GM21526 (cell line): Measurements from ENCODE around the gene ESR1.

Source experiments
- ATAC-seq: cut with Tn5 transposase; IDR thresholded peaks from one replicate; pipeline ENCODE4 v1.9.1; 2021; ENCODE audit warnings: moderate library complexity; ENCODE audit not compliant: unreplicated experiment, low FRiP score

ESR1 gene

DNA sequence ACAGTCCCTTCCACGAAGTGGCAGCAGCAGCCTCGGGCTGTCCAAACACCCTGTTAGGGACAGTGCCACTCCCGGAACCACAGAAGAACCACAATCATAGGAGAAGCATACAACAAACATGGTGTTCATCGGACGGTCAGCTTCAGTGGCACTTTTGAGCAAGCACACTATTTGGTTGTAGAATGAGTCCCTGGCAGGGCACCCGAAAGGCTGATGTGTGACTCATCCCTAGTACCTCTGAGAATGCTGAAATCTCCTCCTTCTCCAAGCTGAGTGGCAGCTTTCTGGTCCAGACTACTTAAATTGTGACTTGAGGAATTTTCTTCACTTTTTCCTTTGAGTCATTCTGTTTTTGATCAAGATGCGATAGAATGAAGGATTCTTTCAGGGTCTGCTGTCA is 282.5 kb downstream of the ESR1 start:
- no peak for ATAC-seq

GRCh38 chr6:152091201-152091600 is 283.7 kb downstream of the ESR1 start:
- no peak for ATAC-seq

DNA sequence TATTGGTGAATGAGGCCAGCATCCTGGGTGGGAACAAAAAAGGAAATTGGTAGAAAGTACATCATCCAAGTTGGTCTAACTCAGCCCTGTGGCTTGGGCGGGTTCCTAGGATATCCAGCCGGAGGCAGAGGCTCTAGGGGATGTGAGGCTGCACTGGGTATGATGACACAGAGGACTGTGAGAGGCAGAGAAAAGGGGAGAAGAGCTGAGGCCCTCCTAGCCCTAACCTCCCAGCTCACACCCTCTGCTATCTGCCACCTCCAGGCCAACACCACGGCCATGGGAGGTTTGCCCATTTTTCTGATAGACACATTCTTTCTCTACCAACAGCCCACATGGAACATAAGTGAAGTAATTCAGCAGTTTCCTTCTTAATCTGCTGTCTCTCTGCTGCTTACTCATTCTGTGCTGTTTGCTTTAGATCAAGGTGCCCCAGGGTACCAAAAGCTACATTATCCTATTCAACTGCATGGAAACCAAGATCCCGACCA is 284.4 kb downstream of the ESR1 start:
- ATAC-seq: no peak

DNA sequence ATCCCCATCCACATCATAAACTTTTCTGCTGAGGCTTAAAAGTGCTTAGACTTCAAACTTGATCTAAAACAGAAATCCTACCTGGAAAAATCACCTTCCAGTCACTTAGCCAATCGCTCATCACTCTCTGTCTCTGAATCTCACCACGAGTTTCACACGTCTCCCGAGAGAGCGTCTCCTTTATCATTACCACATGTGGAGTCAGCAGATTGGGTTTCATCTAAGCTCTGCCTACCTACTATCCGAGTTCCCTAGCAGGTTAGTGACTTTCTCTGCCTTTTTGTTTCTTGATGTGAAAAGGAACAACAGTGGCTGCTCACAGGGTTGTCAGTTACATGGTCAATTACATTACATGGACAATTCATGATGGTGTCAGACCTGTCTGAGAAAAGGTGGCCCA is 286.2 kb downstream of the ESR1 start:
- no peak for ATAC-seq

GRCh38 chr6:152094276-152094675 is 286.8 kb downstream of the ESR1 start:
- no peak for ATAC-seq

- no peak for ATAC-seq
These were observed 287.6 kb downstream of the ESR1 start for GRCh38 chr6:152094992-152095592.

DNA sequence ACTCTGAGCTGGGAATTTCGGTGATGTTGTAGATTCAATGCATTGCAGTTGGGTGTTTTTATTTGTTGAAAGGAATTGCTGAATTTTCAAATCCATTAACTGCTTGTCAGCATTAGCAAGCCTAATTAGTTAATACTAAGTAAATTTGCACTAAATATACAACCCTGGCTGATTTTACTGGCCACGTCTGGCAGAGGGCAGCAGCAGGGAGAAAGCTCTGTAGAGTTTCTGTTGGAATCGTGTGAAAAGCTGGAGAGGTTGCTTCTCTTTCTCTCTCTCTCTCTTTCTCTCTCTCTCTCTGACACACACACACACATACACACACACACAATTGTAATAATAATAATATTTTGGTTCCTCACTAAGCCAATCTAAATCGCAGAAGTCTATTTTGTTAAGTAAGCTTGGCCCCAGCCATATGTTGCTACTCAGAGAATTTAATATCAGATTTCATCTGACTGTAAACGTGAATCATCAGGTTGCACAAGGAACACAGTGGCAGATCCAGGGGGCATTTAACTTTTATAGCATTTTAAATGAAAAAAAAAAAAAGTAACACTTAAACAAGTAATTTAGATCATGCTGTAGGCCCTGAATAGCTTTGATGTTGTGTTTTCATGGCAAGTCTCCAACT is 289.5 kb downstream of the ESR1 start:
- ATAC-seq: no peak

GRCh38 chr6:152098683-152099082 is 291.2 kb downstream of the ESR1 start:
- ATAC-seq: no peak

DNA sequence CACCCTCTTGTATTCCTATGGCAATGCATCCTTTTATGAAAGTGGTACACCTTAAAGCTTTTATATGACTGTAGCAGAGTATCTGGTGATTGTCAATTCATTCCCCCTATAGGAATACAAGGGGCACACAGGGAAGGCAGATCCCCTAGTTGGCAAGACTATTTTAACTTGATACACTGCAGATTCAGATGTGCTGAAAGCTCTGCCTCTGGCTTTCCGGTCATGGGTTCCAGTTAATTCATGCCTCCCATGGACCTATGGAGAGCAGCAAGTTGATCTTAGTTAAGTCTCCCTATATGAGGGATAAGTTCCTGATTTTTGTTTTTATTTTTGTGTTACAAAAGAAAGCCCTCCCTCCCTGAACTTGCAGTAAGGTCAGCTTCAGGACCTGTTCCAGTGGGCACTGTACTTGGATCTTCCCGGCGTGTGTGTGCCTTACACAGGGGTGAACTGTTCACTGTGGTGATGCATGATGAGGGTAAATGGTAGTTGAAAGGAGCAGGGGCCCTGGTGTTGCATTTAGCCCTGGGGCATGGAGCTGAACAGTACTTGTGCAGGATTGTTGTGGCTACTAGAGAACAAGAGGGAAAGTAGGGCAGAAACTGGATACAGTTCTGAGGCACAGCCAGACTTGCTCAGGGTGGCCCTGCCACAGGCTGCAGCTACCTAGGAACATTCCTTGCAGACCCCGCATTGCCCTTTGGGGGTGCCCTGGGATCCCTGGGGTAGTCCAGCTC is 292.1 kb downstream of the ESR1 start:
- no peak for ATAC-seq

DNA sequence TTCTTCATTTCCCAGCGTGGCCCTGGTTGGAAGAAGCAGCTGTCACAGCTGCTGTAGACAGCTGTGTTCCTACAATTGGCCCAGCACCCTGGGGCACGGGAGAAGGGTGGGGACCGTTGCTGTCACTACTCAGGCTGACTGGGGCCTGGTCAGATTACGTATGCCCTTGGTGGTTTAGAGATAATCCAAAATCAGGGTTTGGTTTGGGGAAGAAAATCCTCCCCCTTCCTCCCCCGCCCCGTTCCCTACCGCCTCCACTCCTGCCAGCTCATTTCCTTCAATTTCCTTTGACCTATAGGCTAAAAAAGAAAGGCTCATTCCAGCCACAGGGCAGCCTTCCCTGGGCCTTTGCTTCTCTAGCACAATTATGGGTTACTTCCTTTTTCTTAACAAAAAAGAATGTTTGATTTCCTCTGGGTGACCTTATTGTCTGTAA is 292.7 kb downstream of the ESR1 start:
- no peak for ATAC-seq

DNA sequence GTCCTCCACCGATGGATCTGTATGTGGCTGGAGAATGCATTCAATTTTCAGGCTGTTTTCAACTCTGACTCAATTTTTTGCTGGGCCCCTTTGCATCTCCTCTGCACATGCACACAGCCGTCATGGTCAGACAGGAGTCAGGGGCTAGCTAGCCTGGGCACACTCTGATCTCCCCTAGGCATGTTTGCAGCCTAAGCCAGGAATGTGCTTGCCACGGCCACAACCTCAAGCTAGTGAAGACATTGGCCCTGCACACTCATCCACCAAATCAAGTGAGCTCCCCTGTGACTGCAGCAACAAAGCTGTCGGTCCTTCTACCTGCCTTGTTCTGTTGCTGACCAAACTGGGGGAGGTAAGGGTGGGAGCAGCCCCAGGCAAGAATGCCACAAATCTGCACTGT is 300.5 kb downstream of the ESR1 start:
- no peak for ATAC-seq

- no peak for ATAC-seq
These were observed 303.7 kb downstream of the ESR1 start for GRCh38 chr6:152110886-152111820.

- no peak for ATAC-seq
These were observed 305.2 kb downstream of the ESR1 start for GRCh38 chr6:152112491-152113261.

- ATAC-seq: peak; percentile 74
These were observed 310.0 kb downstream of the ESR1 start for GRCh38 chr6:152117156-152118133.

DNA sequence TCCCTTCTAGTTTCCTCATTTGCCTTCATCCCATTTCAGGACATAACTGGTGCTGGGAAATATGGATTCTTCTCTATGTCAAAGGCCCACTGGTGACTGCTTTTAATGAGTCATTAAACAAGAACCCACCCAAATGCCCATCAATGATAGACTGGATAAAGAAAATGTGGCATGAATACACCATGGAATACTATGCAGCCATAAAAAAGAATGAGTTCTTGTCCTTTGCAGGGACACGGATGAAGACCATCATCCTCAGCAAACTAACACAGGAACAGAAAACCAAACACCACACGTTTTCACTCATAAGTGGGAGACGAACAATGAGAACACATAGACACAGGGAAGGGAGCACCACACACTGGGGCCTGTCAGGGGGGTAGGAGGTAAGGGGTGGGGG is 310.7 kb downstream of the ESR1 start:
- ATAC-seq: no peak

DNA sequence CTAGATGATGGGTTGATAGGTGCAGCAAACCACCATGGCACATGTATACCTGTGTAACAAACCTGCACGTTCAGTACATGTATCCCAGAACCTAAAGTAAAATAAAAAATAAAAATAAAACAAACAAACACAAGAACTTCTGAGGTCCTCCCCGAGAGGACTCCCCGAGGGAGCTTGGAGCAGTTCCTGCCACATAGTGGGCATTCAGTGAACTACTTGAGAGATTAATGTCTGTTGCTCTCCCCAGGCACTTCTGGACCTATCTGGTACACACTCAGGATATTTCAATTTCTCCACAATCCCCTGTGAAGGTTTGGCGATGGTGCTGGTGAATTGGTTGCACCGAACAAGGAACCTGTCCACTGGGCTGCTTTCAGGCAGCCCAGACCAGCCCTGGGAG is 311.2 kb downstream of the ESR1 start:
- ATAC-seq: no peak

DNA sequence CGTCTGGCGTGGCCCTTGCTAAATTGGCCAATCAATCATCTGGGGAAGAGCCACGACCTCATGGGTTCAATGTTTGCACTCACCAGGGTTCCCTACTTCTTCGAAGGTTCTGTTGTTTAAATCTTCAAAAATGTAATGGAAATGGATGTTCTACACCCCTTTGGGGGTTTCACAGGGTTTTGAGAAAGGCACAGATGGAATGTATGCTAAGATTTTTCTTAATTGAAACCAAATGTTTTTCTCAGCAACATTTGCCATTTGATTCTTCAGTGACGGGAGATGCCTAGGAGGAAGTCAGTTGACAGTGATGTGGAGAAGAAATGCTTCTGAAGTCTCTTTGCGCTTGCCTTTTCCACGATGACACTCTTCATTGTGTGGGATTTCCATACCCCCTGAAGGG is 312.3 kb downstream of the ESR1 start:
- no peak for ATAC-seq

GRCh38 chr6:152121910-152122309 is 314.4 kb downstream of the ESR1 start:
- ATAC-seq: no peak

DNA sequence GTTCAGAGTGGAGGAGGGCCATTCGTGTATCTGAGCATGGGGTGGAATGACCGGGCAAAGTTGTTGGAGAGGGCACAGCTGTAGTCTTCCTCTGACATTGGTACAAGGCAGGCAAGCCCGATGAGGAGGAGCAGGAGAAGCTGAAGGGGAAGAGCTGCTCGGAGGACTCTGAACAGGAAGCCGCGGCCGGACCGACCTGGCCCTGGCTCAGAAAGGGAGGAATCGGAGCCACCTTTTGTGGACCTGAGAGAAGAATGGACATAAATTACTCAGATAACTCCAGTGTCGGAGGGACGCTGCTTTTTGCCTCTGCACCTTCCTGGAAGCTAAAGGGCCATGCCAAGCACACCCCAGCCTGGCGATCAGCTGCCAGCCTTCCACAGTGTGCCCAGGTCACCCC is 315.0 kb downstream of the ESR1 start:
- no peak for ATAC-seq
